K562 (cell line): ENCODE measurements around the gene OXSR1. TPM values are rescaled to one million over a fixed set of nuclear protein-coding genes. Genes with fewer than 3 reads are reported as not detected.

Source experiments
- ATF1 ChIP-seq, 2 experiments: fragments of 450-650 bp in 1 of 2; IDR thresholded peaks; 2 replicates each; pipeline ENCODE4 v1.6.1; 2016; ENCODE audit warnings: missing compliant biosample characterization in 1 of 2, missing genetic modification characterization in 1 of 2
- CBFA2T2 ChIP-seq: fragments of 450-650 bp; conservative IDR thresholded peaks from 2 replicates; pipeline ENCODE4 v1.6.1; 2017; ENCODE audit warnings: mild to moderate bottlenecking
- CBFB ChIP-seq: sonication (generic); formaldehyde crosslinking; IDR thresholded peaks from 2 replicates; pipeline ENCODE4 v1.4.0; 2020; ENCODE audit warnings: mild to moderate bottlenecking, missing genetic modification reagents
- EGR1 ChIP-seq: fragments of 450-650 bp; conservative IDR thresholded peaks from 2 replicates; pipeline ENCODE4 v1.6.1; 2017; ENCODE audit warnings: mild to moderate bottlenecking
- JUND ChIP-seq, 2 experiments: IDR thresholded peaks; 2 replicates in 1 of 2; 3 replicates in 1 of 2; pipeline ENCODE4 v1.6.1; 2011; ENCODE audit warnings: borderline replicate concordance in 2 of 2, low read depth in 2 of 2, low read length in 2 of 2, improper control_type of control experiment in 1 of 2, missing biosample characterization in 1 of 2, missing genetic modification characterization in 1 of 2, missing genetic modification reagents in 1 of 2
- KAT8 ChIP-seq: fragments of 450-650 bp; IDR thresholded peaks from 2 replicates; pipeline ENCODE4 v1.6.1; 2016; ENCODE audit warnings: low read depth, mild to moderate bottlenecking
- L3MBTL2 ChIP-seq: fragments of 450-650 bp; IDR thresholded peaks from 2 replicates; pipeline ENCODE4 v1.6.1; 2016; ENCODE audit warnings: mild to moderate bottlenecking, moderate library complexity
- NUFIP1 ChIP-seq: fragments of 450-650 bp; IDR thresholded peaks from 2 replicates; pipeline ENCODE4 v1.6.1; 2018; ENCODE audit not compliant: partially characterized antibody
- POLR2B ChIP-seq: fragments of 450-650 bp; IDR thresholded peaks from 2 replicates; pipeline ENCODE4 v1.6.1; 2018; ENCODE audit warnings: low read depth; ENCODE audit not compliant: partially characterized antibody
- PTBP1 ChIP-seq: fragments of 200-400 bp; formaldehyde crosslinking; IDR thresholded peaks from 2 replicates; pipeline ENCODE4 v1.6.1; 2017; ENCODE audit warnings: low read depth, low read length
- SAP30 ChIP-seq: fragments of 200-600 bp; sonication (generic); IDR thresholded peaks from 2 replicates; pipeline ENCODE4 v1.6.1; 2012; ENCODE audit warnings: borderline replicate concordance, low read depth, mild to moderate bottlenecking, moderate library complexity, low read length, control low read depth, inconsistent platforms; ENCODE audit not compliant: insufficient read depth, poor library complexity, severe bottlenecking
- SIN3B ChIP-seq: fragments of 450-650 bp; IDR thresholded peaks from 2 replicates; pipeline ENCODE4 v1.6.1; 2017; ENCODE audit warnings: low read depth, mild to moderate bottlenecking, moderate library complexity
- SUPT5H ChIP-seq: fragments of 450-650 bp; IDR thresholded peaks from 2 replicates; pipeline ENCODE4 v1.6.1; 2016
- TAF9B ChIP-seq: fragments of 450-650 bp; IDR thresholded peaks from 2 replicates; pipeline ENCODE4 v1.6.1; 2018; ENCODE audit warnings: mild to moderate bottlenecking; ENCODE audit not compliant: partially characterized antibody
- YBX1 ChIP-seq: fragments of 450-650 bp; IDR thresholded peaks from 2 replicates; pipeline ENCODE4 v1.7.1; 2016; ENCODE audit warnings: mild to moderate bottlenecking
- ZNF239 ChIP-seq: fragments of 250-450 bp; sonication (Bioruptor Pico); IDR thresholded peaks from 2 replicates; pipeline ENCODE4 v1.4.0; 2020; ENCODE audit warnings: mild to moderate bottlenecking
- ZNF311 ChIP-seq: fragments of 250-450 bp; sonication (Bioruptor Pico); IDR thresholded peaks from 2 replicates; pipeline ENCODE4 v1.4.0; 2020; ENCODE audit warnings: mild to moderate bottlenecking, moderate library complexity
- polyA plus RNA-seq, 8 experiments: library from polyadenylated mRNA; depleted of rRNA in 4 of 8; stranded (reverse) in 5 of 8; unstranded in 3 of 8; fragments of >200 nt; fragmentation: Nextera tagmentation in 2 of 8; fragmentation: Illumina TruSeq in 1 of 8; extraction: Ambion mirVana in 2 of 8; extraction: Trizol in 1 of 8; gene quantifications; 2 replicates each; pipeline versions ENCODE4 v1.2.1 to v1.2.3, GENCODE V29; 2011 to 2014; ENCODE audit warnings: inconsistent platforms in 1 of 8, missing spikeins in 1 of 8
- total RNA-seq, 7 experiments: library from RNA; depleted of rRNA in 6 of 7; stranded (reverse); fragments of >200 nt in 6 of 7; fragmentation: Illumina TruSeq in 2 of 7; extraction: Trizol in 2 of 7; gene quantifications; 2 replicates each; pipeline versions ENCODE4 v1.2.1 to v1.2.3, GENCODE V29; 2011 to 2021; ENCODE audit warnings: low replicate concordance in 1 of 7
- TF ChIP-seq, protein P1 (sequence below): fragments of 250-450 bp; sonication (Bioruptor Pico); IDR thresholded peaks from 2 replicates; pipeline ENCODE4 v1.5.0; 2021; ENCODE audit warnings: mild to moderate bottlenecking, borderline replicate concordance
- TF ChIP-seq, protein P2 (sequence below): sonication (generic); formaldehyde crosslinking; IDR thresholded peaks from 2 replicates; pipeline ENCODE4 v1.8.0; 2023; ENCODE audit warnings: mild to moderate bottlenecking, missing genetic modification reagents
- TF ChIP-seq, protein P3 (sequence below): sonication (generic); formaldehyde crosslinking; IDR thresholded peaks from 2 replicates; pipeline ENCODE4 v1.4.0; 2020; ENCODE audit warnings: mild to moderate bottlenecking, missing genetic modification reagents

The OXSR1 gene
- total and polyA plus RNA-seq, 9 of the 15 experiments (the other 6 are each of a cell fraction or from before 2014, with no cell fraction given) = 15.7 to 87.6 (median 48.7) TPM

DNA sequence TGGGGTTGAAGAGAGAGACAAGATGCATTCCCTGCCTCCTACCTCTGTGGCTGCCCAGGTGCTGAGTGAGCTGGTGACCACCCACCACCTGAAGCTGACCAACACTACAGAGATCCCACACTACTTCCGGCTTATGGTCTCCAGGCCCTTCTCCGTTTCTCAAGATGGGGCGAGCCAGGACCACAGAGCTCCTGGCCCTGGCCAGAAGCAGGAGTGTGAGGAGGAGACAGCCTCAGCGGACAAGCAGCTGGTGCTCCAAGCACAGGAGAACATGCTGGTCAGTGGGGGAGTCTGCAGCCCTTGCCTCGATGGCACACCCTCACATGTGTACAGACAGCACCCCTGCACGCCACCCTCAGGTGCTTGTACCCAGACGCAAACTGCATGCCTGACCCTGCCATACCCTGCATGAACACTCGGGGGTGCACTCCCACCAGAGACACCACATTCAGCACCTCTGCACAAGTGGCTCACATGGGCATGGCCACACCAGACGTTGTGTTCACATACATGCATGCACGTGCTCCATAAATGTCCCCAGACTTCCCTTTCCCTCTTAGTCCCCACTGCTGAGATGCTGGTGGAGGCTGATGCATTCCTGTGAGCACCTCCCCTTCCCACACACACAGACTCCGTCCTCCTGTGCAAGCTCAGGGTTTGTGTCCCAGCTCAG lies 47.5 kb upstream of the OXSR1 start (continued):
- no peak for TF ChIP-seq NUFIP1
- no peak for TF ChIP-seq POLR2B
- TF ChIP-seq CBFB (CRISPR knock-in tag) = no peak
- TF ChIP-seq SUPT5H = peak; percentile 52
- no peak for TF ChIP-seq EGR1
- TF ChIP-seq SAP30 = no peak
- TF ChIP-seq PTBP1 = 0 out of 2 replicates have a peak, but pooled peaks have one; percentile 24
- TF ChIP-seq ZNF239 (CRISPR knock-in tag) = no peak
- TF ChIP-seq ATF1 (CRISPR knock-in tag; IDR thresholded peaks at IDR 0.05) = no peak
- TF ChIP-seq ATF1 (tag; IDR thresholded peaks at IDR 0.05) = no peak
- no peak for TF ChIP-seq TAF9B
- TF ChIP-seq CBFA2T2 = no peak
- TF ChIP-seq JUND (IDR thresholded peaks at IDR 0.05; ENCODE audit: borderline replicate concordance, low read depth, low read length) = no peak
- TF ChIP-seq JUND (tag; IDR thresholded peaks at IDR 0.05; ENCODE audit: borderline replicate concordance, low read depth, low read length) = no peak; the same call in 2 of the 3 replicates
- peak; percentile 45; the same call in 1 of the 2 replicates for TF ChIP-seq L3MBTL2
- TF ChIP-seq ZNF311 (CRISPR knock-in tag) = no peak
- TF ChIP-seq KAT8 = no peak
- no peak for TF ChIP-seq SIN3B
- no peak for TF ChIP-seq YBX1
- TF ChIP-seq, protein P1, sequence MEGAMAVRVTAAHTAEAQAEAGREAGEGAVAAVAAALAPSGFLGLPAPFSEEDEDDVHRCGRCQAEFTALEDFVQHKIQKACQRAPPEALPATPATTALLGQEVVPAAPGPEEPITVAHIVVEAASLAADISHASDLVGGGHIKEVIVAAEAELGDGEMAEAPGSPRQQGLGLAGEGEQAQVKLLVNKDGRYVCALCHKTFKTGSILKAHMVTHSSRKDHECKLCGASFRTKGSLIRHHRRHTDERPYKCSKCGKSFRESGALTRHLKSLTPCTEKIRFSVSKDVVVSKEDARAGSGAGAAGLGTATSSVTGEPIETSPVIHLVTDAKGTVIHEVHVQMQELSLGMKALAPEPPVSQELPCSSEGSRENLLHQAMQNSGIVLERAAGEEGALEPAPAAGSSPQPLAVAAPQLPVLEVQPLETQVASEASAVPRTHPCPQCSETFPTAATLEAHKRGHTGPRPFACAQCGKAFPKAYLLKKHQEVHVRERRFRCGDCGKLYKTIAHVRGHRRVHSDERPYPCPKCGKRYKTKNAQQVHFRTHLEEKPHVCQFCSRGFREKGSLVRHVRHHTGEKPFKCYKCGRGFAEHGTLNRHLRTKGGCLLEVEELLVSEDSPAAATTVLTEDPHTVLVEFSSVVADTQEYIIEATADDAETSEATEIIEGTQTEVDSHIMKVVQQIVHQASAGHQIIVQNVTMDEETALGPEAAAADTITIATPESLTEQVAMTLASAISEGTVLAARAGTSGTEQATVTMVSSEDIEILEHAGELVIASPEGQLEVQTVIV = no peak
- TF ChIP-seq, protein P2, sequence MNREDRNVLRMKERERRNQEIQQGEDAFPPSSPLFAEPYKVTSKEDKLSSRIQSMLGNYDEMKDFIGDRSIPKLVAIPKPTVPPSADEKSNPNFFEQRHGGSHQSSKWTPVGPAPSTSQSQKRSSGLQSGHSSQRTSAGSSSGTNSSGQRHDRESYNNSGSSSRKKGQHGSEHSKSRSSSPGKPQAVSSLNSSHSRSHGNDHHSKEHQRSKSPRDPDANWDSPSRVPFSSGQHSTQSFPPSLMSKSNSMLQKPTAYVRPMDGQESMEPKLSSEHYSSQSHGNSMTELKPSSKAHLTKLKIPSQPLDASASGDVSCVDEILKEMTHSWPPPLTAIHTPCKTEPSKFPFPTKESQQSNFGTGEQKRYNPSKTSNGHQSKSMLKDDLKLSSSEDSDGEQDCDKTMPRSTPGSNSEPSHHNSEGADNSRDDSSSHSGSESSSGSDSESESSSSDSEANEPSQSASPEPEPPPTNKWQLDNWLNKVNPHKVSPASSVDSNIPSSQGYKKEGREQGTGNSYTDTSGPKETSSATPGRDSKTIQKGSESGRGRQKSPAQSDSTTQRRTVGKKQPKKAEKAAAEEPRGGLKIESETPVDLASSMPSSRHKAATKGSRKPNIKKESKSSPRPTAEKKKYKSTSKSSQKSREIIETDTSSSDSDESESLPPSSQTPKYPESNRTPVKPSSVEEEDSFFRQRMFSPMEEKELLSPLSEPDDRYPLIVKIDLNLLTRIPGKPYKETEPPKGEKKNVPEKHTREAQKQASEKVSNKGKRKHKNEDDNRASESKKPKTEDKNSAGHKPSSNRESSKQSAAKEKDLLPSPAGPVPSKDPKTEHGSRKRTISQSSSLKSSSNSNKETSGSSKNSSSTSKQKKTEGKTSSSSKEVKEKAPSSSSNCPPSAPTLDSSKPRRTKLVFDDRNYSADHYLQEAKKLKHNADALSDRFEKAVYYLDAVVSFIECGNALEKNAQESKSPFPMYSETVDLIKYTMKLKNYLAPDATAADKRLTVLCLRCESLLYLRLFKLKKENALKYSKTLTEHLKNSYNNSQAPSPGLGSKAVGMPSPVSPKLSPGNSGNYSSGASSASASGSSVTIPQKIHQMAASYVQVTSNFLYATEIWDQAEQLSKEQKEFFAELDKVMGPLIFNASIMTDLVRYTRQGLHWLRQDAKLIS = no peak
- TF ChIP-seq, protein P3, sequence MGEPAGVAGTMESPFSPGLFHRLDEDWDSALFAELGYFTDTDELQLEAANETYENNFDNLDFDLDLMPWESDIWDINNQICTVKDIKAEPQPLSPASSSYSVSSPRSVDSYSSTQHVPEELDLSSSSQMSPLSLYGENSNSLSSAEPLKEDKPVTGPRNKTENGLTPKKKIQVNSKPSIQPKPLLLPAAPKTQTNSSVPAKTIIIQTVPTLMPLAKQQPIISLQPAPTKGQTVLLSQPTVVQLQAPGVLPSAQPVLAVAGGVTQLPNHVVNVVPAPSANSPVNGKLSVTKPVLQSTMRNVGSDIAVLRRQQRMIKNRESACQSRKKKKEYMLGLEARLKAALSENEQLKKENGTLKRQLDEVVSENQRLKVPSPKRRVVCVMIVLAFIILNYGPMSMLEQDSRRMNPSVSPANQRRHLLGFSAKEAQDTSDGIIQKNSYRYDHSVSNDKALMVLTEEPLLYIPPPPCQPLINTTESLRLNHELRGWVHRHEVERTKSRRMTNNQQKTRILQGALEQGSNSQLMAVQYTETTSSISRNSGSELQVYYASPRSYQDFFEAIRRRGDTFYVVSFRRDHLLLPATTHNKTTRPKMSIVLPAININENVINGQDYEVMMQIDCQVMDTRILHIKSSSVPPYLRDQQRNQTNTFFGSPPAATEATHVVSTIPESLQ = no peak
